ENCODE data around the gene CASS4. TPM values are rescaled to one million over a fixed set of nuclear protein-coding genes. Genes with fewer than 3 reads are reported as not detected.
"Not testable (repeated sequence)": the region's sequence is repeated elsewhere in the genome, so short reads cannot be mapped to it uniquely, and the experiment has no call there.

The CASS4 gene
- total RNA-seq, 1 donor from 2014 or later = 4.7 TPM

- DNase-seq (ENCODE audit: low spot score) = no peak
- H3K27ac Mint-ChIP-seq = peak overlapping the region; percentile 46
- peaks cover 87% of the 10 kb centered on the region for H3K36me3 Mint-ChIP-seq (ENCODE audit: low read depth)
- H3K27me3 Mint-ChIP-seq (ENCODE audit: low read depth) = no peaks in the 10 kb centered on the region
- intact Hi-C loops (cut with micrococcal nuclease) = no loop called here
- no peak overlapping the region for H3K4me3 Mint-ChIP-seq (ENCODE audit: low read depth)
- H3K9me3 Mint-ChIP-seq = no peaks in the 10 kb centered on the region
- peaks cover 56% of the 10 kb centered on the region for H3K4me1 Mint-ChIP-seq (ENCODE audit: low read depth)
Measured at GRCh38 chr20:56382696-56383095, 29.4 kb upstream of the CASS4 start.

GRCh38 chr20:56383334-56383733, 28.7 kb upstream of the CASS4 start:
- H3K27ac Mint-ChIP-seq = peak overlapping the region; percentile 9
- no peak overlapping the region for H3K4me3 Mint-ChIP-seq (ENCODE audit: low read depth)
- intact Hi-C loops (cut with micrococcal nuclease) = no loop called here
- H3K36me3 Mint-ChIP-seq (ENCODE audit: low read depth) = peaks cover 87% of the 10 kb centered on the region
- no peaks in the 10 kb centered on the region for H3K27me3 Mint-ChIP-seq (ENCODE audit: low read depth)
- no peak for DNase-seq (ENCODE audit: low spot score)
- no peaks in the 10 kb centered on the region for H3K9me3 Mint-ChIP-seq
- H3K4me1 Mint-ChIP-seq (ENCODE audit: low read depth) = peaks cover 50% of the 10 kb centered on the region

- H3K27ac Mint-ChIP-seq = peak overlapping the region; percentile 56
- H3K36me3 Mint-ChIP-seq (ENCODE audit: low read depth) = peaks cover 89% of the 10 kb centered on the region
- H3K4me3 Mint-ChIP-seq (ENCODE audit: low read depth) = no peak overlapping the region
- peaks cover 53% of the 10 kb centered on the region for H3K4me1 Mint-ChIP-seq (ENCODE audit: low read depth)
- no peaks in the 10 kb centered on the region for H3K27me3 Mint-ChIP-seq (ENCODE audit: low read depth)
- intact Hi-C loops (cut with micrococcal nuclease) = no loop called here
- no peaks in the 10 kb centered on the region for H3K9me3 Mint-ChIP-seq
- no peak for DNase-seq (ENCODE audit: low spot score)
Measured at GRCh38 chr20:56385130-56385529, 26.9 kb upstream of the CASS4 start.

GRCh38 chr20:56386219-56386618, 25.8 kb upstream of the CASS4 start:
- Mint-ChIP-seq H3K27ac (no peak overlapping the region), H3K36me3 (ENCODE audit: low read depth) (peaks cover 86% of the 10 kb centered on the region), H3K4me3 (ENCODE audit: low read depth) (no peak overlapping the region), H3K4me1 (ENCODE audit: low read depth) (peaks cover 53% of the 10 kb centered on the region), H3K27me3 (ENCODE audit: low read depth) (no peaks in the 10 kb centered on the region), H3K9me3 (no peaks in the 10 kb centered on the region)
- intact Hi-C loops (cut with micrococcal nuclease) = no loop called here
- no peak for DNase-seq (ENCODE audit: low spot score)

- peaks cover 40% of the 10 kb centered on the region for H3K4me1 Mint-ChIP-seq (ENCODE audit: low read depth)
- H3K4me3 Mint-ChIP-seq (ENCODE audit: low read depth) = no peak overlapping the region
- H3K36me3 Mint-ChIP-seq (ENCODE audit: low read depth) = peaks cover 67% of the 10 kb centered on the region
Measured at GRCh38 chr20:56388882-56389281, 23.2 kb upstream of the CASS4 start.

GRCh38 chr20:56389807-56390206, 22.3 kb upstream of the CASS4 start:
- Mint-ChIP-seq H3K36me3 (ENCODE audit: low read depth) (peaks cover 60% of the 10 kb centered on the region), H3K4me3 (ENCODE audit: low read depth) (peak overlapping the region; percentile 19), H3K4me1 (ENCODE audit: low read depth) (peaks cover 41% of the 10 kb centered on the region), H3K27me3 (ENCODE audit: low read depth) (no peaks in the 10 kb centered on the region), H3K27ac (peak overlapping the region; percentile 38), H3K9me3 (no peaks in the 10 kb centered on the region)
- DNase-seq (ENCODE audit: low spot score) = no peak
- intact Hi-C loops (cut with micrococcal nuclease) = no loop called here

More at GRCh38 chr20:56388882-56389281, 23.2 kb upstream of the CASS4 start:
- Mint-ChIP-seq H3K27ac (peak overlapping the region; percentile 24), H3K9me3 (no peaks in the 10 kb centered on the region), H3K27me3 (ENCODE audit: low read depth) (no peaks in the 10 kb centered on the region)
- no peak for DNase-seq (ENCODE audit: low spot score)
- intact Hi-C loops (cut with micrococcal nuclease) = no loop called here

GRCh38 chr20:56390396-56390795, 21.7 kb upstream of the CASS4 start:
- H3K36me3 Mint-ChIP-seq (ENCODE audit: low read depth) = peaks cover 62% of the 10 kb centered on the region
- intact Hi-C loops (cut with micrococcal nuclease); H3K27ac Mint-ChIP-seq; DNase-seq (ENCODE audit: low spot score); H3K27me3 Mint-ChIP-seq (ENCODE audit: low read depth); H3K9me3 Mint-ChIP-seq: not testable (repeated sequence)
- H3K4me3 Mint-ChIP-seq (ENCODE audit: low read depth) = peak overlapping the region; percentile 19
- H3K4me1 Mint-ChIP-seq (ENCODE audit: low read depth) = peaks cover 43% of the 10 kb centered on the region

GRCh38 chr20:56391037-56391436, 21.0 kb upstream of the CASS4 start:
- Mint-ChIP-seq H3K4me1 (ENCODE audit: low read depth) (peaks cover 42% of the 10 kb centered on the region), H3K27ac (no peak overlapping the region), H3K4me3 (ENCODE audit: low read depth) (no peak overlapping the region), H3K36me3 (ENCODE audit: low read depth) (peaks cover 63% of the 10 kb centered on the region), H3K9me3 (no peaks in the 10 kb centered on the region), H3K27me3 (ENCODE audit: low read depth) (no peaks in the 10 kb centered on the region)
- DNase-seq (ENCODE audit: low spot score) = no peak
- intact Hi-C loops (cut with micrococcal nuclease) = no loop called here

- H3K4me3 Mint-ChIP-seq (ENCODE audit: low read depth) = no peak overlapping the region
- intact Hi-C loops (cut with micrococcal nuclease) = loop anchor here (1.0 to 2.0 kb wide), 4 partner anchors 19 to 77 kb away; partner anchors contain the start of genes FAM210B and RTF2
- H3K36me3 Mint-ChIP-seq (ENCODE audit: low read depth) = peaks cover 58% of the 10 kb centered on the region
- peaks cover 40% of the 10 kb centered on the region for H3K4me1 Mint-ChIP-seq (ENCODE audit: low read depth)
- DNase-seq (ENCODE audit: low spot score) = no peak
- H3K27me3 Mint-ChIP-seq (ENCODE audit: low read depth) = no peaks in the 10 kb centered on the region
- no peak overlapping the region for H3K27ac Mint-ChIP-seq
- H3K9me3 Mint-ChIP-seq = no peaks in the 10 kb centered on the region
Measured at GRCh38 chr20:56391596-56392131, 20.4 kb upstream of the CASS4 start.

GRCh38 chr20:56392132-56392880, 19.8 kb upstream of the CASS4 start, which contains the start of the genes AURKA and CSTF1:
Gene AURKA, minus strand, starts transcription at chr20:56392215. Its CDS starts 4,018 bp downstream, at chr20:56388197.
Gene CSTF1, plus strand, starts transcription at chr20:56392645. Its CDS starts 2,908 bp downstream, at chr20:56395553.
- H3K36me3 Mint-ChIP-seq (ENCODE audit: low read depth) = peaks cover 61% of the 10 kb centered on the region
- no peaks in the 10 kb centered on the region for H3K9me3 Mint-ChIP-seq
- H3K27ac Mint-ChIP-seq = no peak within 1 kb of the TSS
- no peak within 1 kb of the TSS for H3K4me3 Mint-ChIP-seq (ENCODE audit: low read depth)
- intact Hi-C loops (cut with micrococcal nuclease) = loop anchor here (1.0 to 2.0 kb wide), 4 partner anchors 20 to 76 kb away; partner anchors contain the start of genes FAM210B and RTF2
- peak; percentile 100 for DNase-seq (ENCODE audit: low spot score)
- no peaks in the 10 kb centered on the region for H3K27me3 Mint-ChIP-seq (ENCODE audit: low read depth)
- H3K4me1 Mint-ChIP-seq (ENCODE audit: low read depth) = peaks cover 42% of the 10 kb centered on the region

- DNase-seq (ENCODE audit: low spot score) = no peak
Measured at GRCh38 chr20:56392881-56393482, 19.1 kb upstream of the CASS4 start.

GRCh38 chr20:56393653-56394052, 18.4 kb upstream of the CASS4 start:
- Mint-ChIP-seq H3K27me3 (ENCODE audit: low read depth) (no peaks in the 10 kb centered on the region), H3K4me1 (ENCODE audit: low read depth) (peaks cover 40% of the 10 kb centered on the region), H3K36me3 (ENCODE audit: low read depth) (peaks cover 60% of the 10 kb centered on the region), H3K27ac (no peak overlapping the region), H3K9me3 (no peaks in the 10 kb centered on the region), H3K4me3 (ENCODE audit: low read depth) (no peak overlapping the region)
- no peak for DNase-seq (ENCODE audit: low spot score)
- intact Hi-C loops (cut with micrococcal nuclease) = loop anchor here (2.0 kb wide), 1 partner anchor 21 kb away; no protein-coding TSS in a partner anchor

More at GRCh38 chr20:56392881-56393482, 19.1 kb upstream of the CASS4 start:
- Mint-ChIP-seq H3K36me3 (ENCODE audit: low read depth) (peaks cover 61% of the 10 kb centered on the region), H3K4me1 (ENCODE audit: low read depth) (peaks cover 40% of the 10 kb centered on the region), H3K9me3 (no peaks in the 10 kb centered on the region), H3K27me3 (ENCODE audit: low read depth) (no peaks in the 10 kb centered on the region), H3K27ac (no peak overlapping the region), H3K4me3 (ENCODE audit: low read depth) (no peak overlapping the region)
- intact Hi-C loops (cut with micrococcal nuclease) = loop anchor here (1.0 to 2.0 kb wide), 4 partner anchors 20 to 75 kb away; partner anchors contain the start of genes FAM210B and RTF2

Measured in activated T-helper 2 cell treated with anti-CD3 and anti-CD28 coated beads, Interferon-gamma antibody, Interleukin-2, Interleukin-4, amounts not matched to agents 10 μg/mL and 5 μg/mL and 100 μg/mL, durations not matched to agents 14 hours and 24 hours and 36 hours (primary cell).